Measurements from ENCODE around the gene PITPNM1. TPM values are rescaled to one million over a fixed set of nuclear protein-coding genes. Genes with fewer than 3 reads are reported as not detected.

Gene PITPNM1
- total RNA-seq, 1 donor from 2014 or later = 40.5 TPM

DNA sequence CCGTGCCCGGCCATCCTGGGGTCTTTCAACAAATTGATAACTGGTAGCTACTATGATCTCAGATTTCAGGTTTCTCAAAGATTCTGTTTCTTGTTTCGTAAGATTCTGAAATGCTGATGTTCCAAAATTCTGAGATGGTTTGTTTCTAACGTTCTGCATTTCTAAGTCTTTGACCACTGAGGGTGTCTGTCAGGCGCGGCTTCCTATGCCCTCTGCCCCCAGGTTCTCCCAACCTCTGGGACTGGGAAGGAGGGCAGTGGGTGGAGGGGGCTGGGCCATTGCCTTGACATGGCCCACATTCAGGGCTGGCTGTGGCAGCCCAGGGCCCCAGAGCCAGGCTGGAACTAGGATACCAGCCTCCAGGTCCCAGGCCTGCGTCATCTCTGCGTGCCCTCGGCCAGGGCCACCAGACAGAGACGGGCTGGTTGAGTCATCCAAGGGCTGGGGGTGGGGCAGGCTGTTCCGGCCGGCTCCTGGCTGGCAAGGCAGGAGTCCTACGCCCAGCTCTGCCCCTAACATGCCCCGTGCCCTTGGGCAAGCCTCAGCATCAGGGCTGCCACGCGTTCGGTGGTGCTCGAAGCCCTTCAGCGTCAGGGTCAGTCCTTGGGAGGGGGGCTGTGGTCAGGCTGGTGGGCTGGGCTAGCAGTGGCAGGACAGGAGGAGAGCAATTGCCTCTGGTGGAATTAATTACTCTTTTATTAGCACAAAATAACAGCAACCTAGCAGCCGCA lies 41.3 kb downstream of the PITPNM1 start:
- TF ChIP-seq, protein P1, sequence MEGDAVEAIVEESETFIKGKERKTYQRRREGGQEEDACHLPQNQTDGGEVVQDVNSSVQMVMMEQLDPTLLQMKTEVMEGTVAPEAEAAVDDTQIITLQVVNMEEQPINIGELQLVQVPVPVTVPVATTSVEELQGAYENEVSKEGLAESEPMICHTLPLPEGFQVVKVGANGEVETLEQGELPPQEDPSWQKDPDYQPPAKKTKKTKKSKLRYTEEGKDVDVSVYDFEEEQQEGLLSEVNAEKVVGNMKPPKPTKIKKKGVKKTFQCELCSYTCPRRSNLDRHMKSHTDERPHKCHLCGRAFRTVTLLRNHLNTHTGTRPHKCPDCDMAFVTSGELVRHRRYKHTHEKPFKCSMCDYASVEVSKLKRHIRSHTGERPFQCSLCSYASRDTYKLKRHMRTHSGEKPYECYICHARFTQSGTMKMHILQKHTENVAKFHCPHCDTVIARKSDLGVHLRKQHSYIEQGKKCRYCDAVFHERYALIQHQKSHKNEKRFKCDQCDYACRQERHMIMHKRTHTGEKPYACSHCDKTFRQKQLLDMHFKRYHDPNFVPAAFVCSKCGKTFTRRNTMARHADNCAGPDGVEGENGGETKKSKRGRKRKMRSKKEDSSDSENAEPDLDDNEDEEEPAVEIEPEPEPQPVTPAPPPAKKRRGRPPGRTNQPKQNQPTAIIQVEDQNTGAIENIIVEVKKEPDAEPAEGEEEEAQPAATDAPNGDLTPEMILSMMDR (IDR thresholded peaks at IDR 0.05) = no peak
- Mint-ChIP-seq H3K9me3 (ENCODE audit: low read depth) (no peaks in the 10 kb centered on the region), H3K36me3 (ENCODE audit: low read depth) (no peaks in the 10 kb centered on the region), H3K27ac (ENCODE audit: unreplicated experiment) (peak overlapping the region; percentile 75), H3K27me3 (ENCODE audit: low read depth) (no peaks in the 10 kb centered on the region), H3K4me1 (ENCODE audit: low read depth) (peaks cover 26% of the 10 kb centered on the region), H3K4me3 (ENCODE audit: unreplicated experiment) (peak overlapping the region; percentile 72)
- DNase-seq (ENCODE audit: low spot score) = no peak

DNA sequence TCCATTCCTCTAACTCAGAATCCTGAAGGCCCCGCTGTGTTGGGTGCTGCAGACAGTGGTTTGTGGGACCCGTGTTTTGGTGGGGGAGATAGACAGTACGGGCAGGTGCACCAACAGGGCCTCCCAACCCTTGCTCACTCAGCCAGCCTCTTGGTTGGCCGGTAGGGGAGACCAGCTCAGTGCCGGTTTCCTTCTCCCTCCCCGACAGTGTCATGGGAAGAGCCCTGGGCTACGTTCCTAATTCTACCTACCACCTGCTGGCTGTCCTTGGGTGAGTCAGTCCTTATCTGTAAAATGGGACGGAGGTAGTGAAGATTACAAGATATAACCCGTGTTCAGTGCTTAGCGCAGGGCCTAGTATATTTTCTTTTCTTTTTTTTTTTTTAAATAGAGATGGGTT lies 42.0 kb downstream of the PITPNM1 start:
- Mint-ChIP-seq H3K36me3 (ENCODE audit: low read depth) (no peaks in the 10 kb centered on the region), H3K27ac (ENCODE audit: unreplicated experiment) (no peak overlapping the region), H3K4me3 (ENCODE audit: unreplicated experiment) (no peak overlapping the region), H3K4me1 (ENCODE audit: low read depth) (peaks cover 22% of the 10 kb centered on the region), H3K27me3 (ENCODE audit: low read depth) (no peaks in the 10 kb centered on the region), H3K9me3 (ENCODE audit: low read depth) (no peaks in the 10 kb centered on the region)
- DNase-seq (ENCODE audit: low spot score) = no peak
- TF ChIP-seq, protein P1 (IDR thresholded peaks at IDR 0.05) = no peak

DNA sequence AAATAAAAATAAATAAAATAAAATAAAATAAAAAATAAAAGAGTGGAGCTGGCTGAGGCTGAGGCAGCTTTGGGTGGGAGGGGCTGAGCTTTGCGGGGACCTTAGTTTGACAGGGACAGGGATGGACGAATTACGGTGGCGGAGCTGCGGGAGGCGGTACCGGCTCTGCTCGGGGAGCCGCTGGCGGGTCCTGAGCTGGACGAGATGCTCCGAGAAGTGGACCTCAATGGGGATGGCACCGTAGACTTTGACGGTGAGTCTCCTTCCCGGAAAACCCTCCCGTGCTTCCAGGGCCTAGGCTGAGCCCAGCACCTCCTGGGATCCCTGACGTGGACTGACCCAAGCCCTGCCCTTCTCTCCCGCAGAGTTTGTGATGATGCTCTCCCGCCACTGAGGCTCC lies 46.9 kb downstream of the PITPNM1 start:
- TF ChIP-seq, protein P1 (IDR thresholded peaks at IDR 0.05) = no peak
- Mint-ChIP-seq H3K4me1 (ENCODE audit: low read depth) (no peaks in the 10 kb centered on the region), H3K36me3 (ENCODE audit: low read depth) (no peaks in the 10 kb centered on the region), H3K4me3 (ENCODE audit: unreplicated experiment) (no peak overlapping the region), H3K27ac (ENCODE audit: unreplicated experiment) (no peak overlapping the region), H3K27me3 (ENCODE audit: low read depth) (peaks cover 1% of the 10 kb centered on the region), H3K9me3 (ENCODE audit: low read depth) (no peaks in the 10 kb centered on the region)
- no peak for DNase-seq (ENCODE audit: low spot score)

DNA sequence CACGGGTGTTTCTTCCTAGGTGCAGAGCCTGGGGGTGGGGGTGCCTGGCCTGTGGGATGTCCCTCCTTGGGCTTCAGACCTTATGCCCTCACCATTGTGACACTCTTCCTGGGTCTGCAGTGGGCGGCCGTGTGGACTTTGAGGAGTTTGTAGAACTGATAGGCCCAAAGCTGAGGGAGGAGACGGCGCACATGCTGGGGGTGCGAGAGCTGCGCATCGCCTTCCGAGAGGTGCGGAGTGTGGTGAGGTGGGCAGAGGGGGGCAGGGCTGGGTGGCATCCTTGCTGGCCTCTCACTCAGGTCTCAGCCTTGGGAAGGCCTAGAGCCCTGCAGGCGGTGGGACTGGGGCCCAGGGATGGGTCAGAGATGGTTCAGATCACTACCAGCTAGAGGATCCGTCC lies 47.7 kb downstream of the PITPNM1 start:
- no peaks in the 10 kb centered on the region for H3K9me3 Mint-ChIP-seq (ENCODE audit: low read depth)
- TF ChIP-seq, protein P1 (IDR thresholded peaks at IDR 0.05) = no peak
- peak; percentile 88 for DNase-seq (ENCODE audit: low spot score)
- H3K36me3 Mint-ChIP-seq (ENCODE audit: low read depth) = no peaks in the 10 kb centered on the region
- no peak overlapping the region for H3K4me3 Mint-ChIP-seq (ENCODE audit: unreplicated experiment)
- H3K4me1 Mint-ChIP-seq (ENCODE audit: low read depth) = no peaks in the 10 kb centered on the region
- no peak overlapping the region for H3K27ac Mint-ChIP-seq (ENCODE audit: unreplicated experiment)
- H3K27me3 Mint-ChIP-seq (ENCODE audit: low read depth) = peaks cover 1% of the 10 kb centered on the region

DNA sequence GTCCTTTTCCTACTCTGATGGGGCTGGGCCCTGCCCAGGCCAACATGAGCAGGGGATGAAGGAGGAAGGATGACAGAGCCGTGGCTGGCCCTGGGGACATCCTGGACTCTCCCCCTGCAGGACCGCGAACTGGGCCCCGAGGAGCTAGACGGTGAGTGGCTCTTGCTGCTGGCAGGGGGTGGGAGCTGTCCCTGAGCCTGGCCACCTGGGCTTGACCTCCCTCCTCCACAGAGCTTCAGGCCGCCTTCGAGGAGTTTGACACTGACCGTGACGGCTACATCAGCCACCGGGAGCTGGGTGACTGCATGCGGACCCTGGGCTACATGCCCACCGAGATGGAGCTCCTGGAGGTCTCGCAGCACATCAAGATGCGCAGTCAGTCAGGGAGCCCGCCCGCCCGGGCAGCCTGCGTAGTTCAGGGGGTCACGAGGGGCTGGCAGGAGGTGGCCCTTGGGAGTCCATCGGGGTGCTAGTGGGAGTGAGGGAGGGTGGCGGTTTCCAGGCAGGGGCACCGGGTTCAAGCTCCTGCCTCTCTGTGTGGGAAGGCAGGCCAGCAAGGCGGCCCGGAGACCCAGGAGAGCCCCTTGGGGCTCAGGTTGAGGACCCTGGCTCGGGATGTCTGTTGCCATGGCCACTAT lies 49.0 kb downstream of the PITPNM1 start:
- Mint-ChIP-seq H3K4me1 (ENCODE audit: low read depth) (no peaks in the 10 kb centered on the region), H3K27ac (ENCODE audit: unreplicated experiment) (no peak overlapping the region), H3K9me3 (ENCODE audit: low read depth) (no peaks in the 10 kb centered on the region), H3K27me3 (ENCODE audit: low read depth) (peaks cover 1% of the 10 kb centered on the region), H3K36me3 (ENCODE audit: low read depth) (no peaks in the 10 kb centered on the region), H3K4me3 (ENCODE audit: unreplicated experiment) (no peak overlapping the region)
- peak; percentile 90 for DNase-seq (ENCODE audit: low spot score)
- TF ChIP-seq, protein P1 (IDR thresholded peaks at IDR 0.05) = no peak

All from chondrocyte (in vitro differentiated cells).